ENCODE results near the gene B4GALT1.
"Not testable (repeated sequence)": the region's sequence is repeated elsewhere in the genome, so short reads cannot be mapped to it uniquely, and the experiment has no call there.

The B4GALT1 gene

GRCh38 chr9:33161011-33161588 is 6.0 kb downstream of the B4GALT1 start:
- Histone ChIP-seq H3K36me3 (replicated peaks; ENCODE audit: insufficient read depth, low read length) (no peaks in the 10 kb centered on the region), H3K4me1 (ENCODE audit: low read length) (peaks cover 64% of the 10 kb centered on the region), H4K20me1 (ENCODE audit: insufficient read depth, low read length) (no peaks in the 10 kb centered on the region), H3K9ac (ENCODE audit: low read length) (0 out of 2 replicates have a peak overlapping the region, but pooled peaks have one; percentile 8), H2AFZ (ENCODE audit: low read length) (no peak overlapping the region), H3K27ac (ENCODE audit: low read length) (no peak overlapping the region; the same call in 1 of the 2 replicates), H3K4me2 (ENCODE audit: low read depth, low read length) (no peak overlapping the region), H3K27me3 (replicated peaks; ENCODE audit: insufficient read depth, low read length) (no peaks in the 10 kb centered on the region), H3K9me3 (replicated peaks; ENCODE audit: insufficient read depth, low read length) (no peaks in the 10 kb centered on the region), H3K79me2 (ENCODE audit: low read length) (peaks cover 100% of the 10 kb centered on the region), H3K4me3 (ENCODE audit: low read length) (no peak overlapping the region), H3K9me2 (replicated peaks; ENCODE audit: insufficient read depth, low read length) (no peaks in the 10 kb centered on the region), H3F3A (ENCODE audit: insufficient read depth, low read length) (peaks cover 37% of the 10 kb centered on the region)
- no peak for TF ChIP-seq EZH2 (optimal IDR thresholded peaks at IDR 0.05; ENCODE audit: low read depth, low read length)
- TF ChIP-seq CTCF (IDR thresholded peaks at IDR 0.05; ENCODE audit: low read length): no peak
- TF ChIP-seq EZH2phosphoT487 (IDR thresholded peaks at IDR 0.05; ENCODE audit: low read length): no peak
- no peak for DNase-seq

- H3K9me2 ChIP-seq (replicated peaks; ENCODE audit: insufficient read depth, low read length); H3K27me3 ChIP-seq (replicated peaks; ENCODE audit: insufficient read depth, low read length); H4K20me1 ChIP-seq (ENCODE audit: insufficient read depth, low read length); DNase-seq; H3K36me3 ChIP-seq (replicated peaks; ENCODE audit: insufficient read depth, low read length); H3K9me3 ChIP-seq (replicated peaks; ENCODE audit: insufficient read depth, low read length); H3K4me3 ChIP-seq (ENCODE audit: low read length); H2AFZ ChIP-seq (ENCODE audit: low read length): not testable (repeated sequence)
- 0 out of 2 replicates have a peak overlapping the region, but pooled peaks have one; percentile 8 for H3K9ac ChIP-seq (ENCODE audit: low read length)
- H3F3A ChIP-seq (ENCODE audit: insufficient read depth, low read length): peaks cover 31% of the 10 kb centered on the region
- H3K4me2 ChIP-seq (ENCODE audit: low read depth, low read length): peak overlapping the region; percentile 79; the same call in 1 of the 2 replicates
- H3K79me2 ChIP-seq (ENCODE audit: low read length): peaks cover 100% of the 10 kb centered on the region
- peaks cover 62% of the 10 kb centered on the region for H3K4me1 ChIP-seq (ENCODE audit: low read length)
- peak overlapping the region; percentile 79; the same call in 1 of the 2 replicates for H3K27ac ChIP-seq (ENCODE audit: low read length)
Measured at GRCh38 chr9:33160446-33160845, 6.7 kb downstream of the B4GALT1 start.

GRCh38 chr9:33159777-33160127 is 7.4 kb downstream of the B4GALT1 start:
- Histone ChIP-seq H3K27ac (ENCODE audit: low read length) (peak overlapping the region; percentile 79), H3K9me3 (replicated peaks; ENCODE audit: insufficient read depth, low read length) (no peaks in the 10 kb centered on the region), H3K36me3 (replicated peaks; ENCODE audit: insufficient read depth, low read length) (no peaks in the 10 kb centered on the region), H3K9ac (ENCODE audit: low read length) (peak overlapping the region; percentile 57), H3F3A (ENCODE audit: insufficient read depth, low read length) (peaks cover 28% of the 10 kb centered on the region), H3K79me2 (ENCODE audit: low read length) (peaks cover 100% of the 10 kb centered on the region), H4K20me1 (ENCODE audit: insufficient read depth, low read length) (no peaks in the 10 kb centered on the region), H3K9me2 (replicated peaks; ENCODE audit: insufficient read depth, low read length) (no peaks in the 10 kb centered on the region), H3K4me1 (ENCODE audit: low read length) (peaks cover 62% of the 10 kb centered on the region), H3K27me3 (replicated peaks; ENCODE audit: insufficient read depth, low read length) (no peaks in the 10 kb centered on the region), H3K4me2 (ENCODE audit: low read depth, low read length) (peak overlapping the region; percentile 79), H3K4me3 (ENCODE audit: low read length) (peak overlapping the region; percentile 23; the same call in 1 of the 2 replicates), H2AFZ (ENCODE audit: low read length) (no peak overlapping the region)
- TF ChIP-seq CTCF (IDR thresholded peaks at IDR 0.05; ENCODE audit: low read length): no peak
- no peak for TF ChIP-seq EZH2phosphoT487 (IDR thresholded peaks at IDR 0.05; ENCODE audit: low read length)
- TF ChIP-seq EZH2 (optimal IDR thresholded peaks at IDR 0.05; ENCODE audit: low read depth, low read length): no peak
- DNase-seq: peak; percentile 25
